Stimulated activated effector memory CD8-positive, alpha-beta T cell treated with anti-CD3 and anti-CD28 coated beads, Interleukin-12 subunit alpha, Interleukin-12 subunit beta, amount 100 ng/mL, for 72 hours (primary cell): ENCODE measurements around the gene NLRC4.
"Not testable (repeated sequence)": the region's sequence is repeated elsewhere in the genome, so short reads cannot be mapped to it uniquely, and the experiment has no call there.

ENCODE experiments used
- ATAC-seq: fragments of 150-1000 bp; cut with Tn5 transposase; 2 replicates; pipeline ENCODE4 v1.10.0; 2021
- DNase-seq, 2 donors: peaks; one replicate each; pipeline ENCODE4 v3.0.0; 2021 to 2022; ENCODE audit warnings: low spot score in 2 of 2
- H3K27ac Mint-ChIP-seq: one replicate; pipeline ENCODE4 v1.8.0; 2022; ENCODE audit warnings: mild to moderate bottlenecking, mixed read lengths
- H3K36me3 Mint-ChIP-seq: one replicate; pipeline ENCODE4 v1.8.0; 2022; ENCODE audit warnings: mild to moderate bottlenecking, mixed read lengths
- H3K4me1 Mint-ChIP-seq: one replicate; pipeline ENCODE4 v1.8.0; 2022; ENCODE audit warnings: mixed read lengths
- H3K4me3 Mint-ChIP-seq: one replicate; pipeline ENCODE4 v1.8.0; 2022; ENCODE audit warnings: mild to moderate bottlenecking, mixed read lengths
- H3K9me3 Mint-ChIP-seq: one replicate; pipeline ENCODE4 v1.8.0; 2022; ENCODE audit warnings: mixed read lengths

Gene NLRC4

DNA sequence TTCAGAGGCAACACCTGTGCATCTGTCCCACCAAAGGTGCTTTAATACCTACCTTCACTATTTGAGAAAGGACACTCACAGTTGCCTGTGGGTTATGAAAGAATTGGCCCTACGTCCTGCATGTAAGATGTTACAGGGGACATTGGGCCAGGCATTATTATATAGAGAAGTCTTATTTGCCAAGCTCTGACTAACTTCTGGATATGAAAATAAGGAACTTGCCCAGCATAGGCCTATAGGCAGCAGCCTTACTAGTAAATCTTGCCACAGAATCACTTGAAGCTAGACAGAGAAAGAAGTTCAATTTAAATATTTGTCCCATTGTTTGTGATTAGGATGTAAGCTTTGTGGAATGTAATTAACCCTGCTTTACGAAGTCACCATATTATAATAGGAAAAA is 41.7 kb downstream of the NLRC4 start:
- H3K36me3 Mint-ChIP-seq, result peaks cover 51% of the 10 kb centered on the region
- no peak for ATAC-seq
- H3K9me3 Mint-ChIP-seq, result no peaks in the 10 kb centered on the region
- no peaks in the 10 kb centered on the region for H3K4me1 Mint-ChIP-seq
- H3K4me3 Mint-ChIP-seq, result no peak overlapping the region
- H3K27ac Mint-ChIP-seq, result no peak overlapping the region
- no peak for DNase-seq

GRCh38 chr2:32220445-32220844 is 44.2 kb downstream of the NLRC4 start:
- Mint-ChIP-seq H3K27ac (no peak overlapping the region), H3K4me3 (no peak overlapping the region), H3K9me3 (no peaks in the 10 kb centered on the region), H3K4me1 (no peaks in the 10 kb centered on the region), H3K36me3 (peaks cover 68% of the 10 kb centered on the region)
- DNase-seq, result no peak
- no peak for ATAC-seq

- H3K4me1 Mint-ChIP-seq, result peaks cover 6% of the 10 kb centered on the region
- no peak overlapping the region for H3K4me3 Mint-ChIP-seq
- no peak for ATAC-seq
- no peak for DNase-seq
- peaks cover 81% of the 10 kb centered on the region for H3K36me3 Mint-ChIP-seq
- H3K27ac Mint-ChIP-seq, result no peak overlapping the region
- H3K9me3 Mint-ChIP-seq, result no peaks in the 10 kb centered on the region
These were observed 52.4 kb downstream of the NLRC4 start for GRCh38 chr2:32212295-32212694.

DNA sequence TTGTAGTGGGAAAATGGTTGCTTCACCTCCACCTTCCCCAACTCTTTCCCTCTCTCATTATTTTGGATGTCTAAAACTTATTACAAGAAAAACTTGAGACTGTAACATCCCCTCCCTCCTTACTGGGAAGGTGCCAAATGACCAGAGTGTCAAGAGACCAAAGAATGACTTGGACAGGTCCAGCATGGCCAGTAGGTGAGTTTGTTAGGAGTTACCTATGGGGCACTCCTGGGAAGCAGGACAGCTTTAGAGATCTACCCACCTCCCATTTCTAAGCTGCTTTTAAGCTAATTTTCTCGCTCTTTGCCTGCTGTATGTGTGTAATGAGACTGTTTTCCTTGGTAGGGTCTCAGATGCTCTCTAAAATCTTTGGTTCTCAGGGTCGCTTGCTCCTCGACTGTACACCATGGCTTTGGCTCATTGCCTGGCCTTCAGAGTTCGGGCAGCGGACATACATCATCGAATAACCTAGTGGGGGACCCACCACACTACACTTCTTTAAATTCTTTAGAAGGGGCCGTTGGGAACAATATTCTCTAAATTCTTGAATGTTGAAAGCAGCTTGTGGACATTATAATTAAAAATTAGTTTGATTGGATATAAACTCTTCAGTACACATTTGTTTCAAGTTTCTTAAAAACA is 53.8 kb downstream of the NLRC4 start:
- Mint-ChIP-seq H3K27ac (no peak overlapping the region), H3K4me1 (peaks cover 6% of the 10 kb centered on the region), H3K9me3 (no peaks in the 10 kb centered on the region), H3K4me3 (no peak overlapping the region), H3K36me3 (peaks cover 79% of the 10 kb centered on the region)
- DNase-seq, result no peak
- ATAC-seq, result no peak

GRCh38 chr2:32203428-32203827 is 61.3 kb downstream of the NLRC4 start:
- DNase-seq, H3K4me3 Mint-ChIP-seq, H3K27ac Mint-ChIP-seq, H3K4me1 Mint-ChIP-seq, H3K9me3 Mint-ChIP-seq, ATAC-seq: not testable (repeated sequence)
- peaks cover 90% of the 10 kb centered on the region for H3K36me3 Mint-ChIP-seq

GRCh38 chr2:32200814-32201213 is 63.9 kb downstream of the NLRC4 start:
- Mint-ChIP-seq H3K27ac (no peak overlapping the region), H3K36me3 (peaks cover 90% of the 10 kb centered on the region), H3K4me3 (no peak overlapping the region), H3K9me3 (no peaks in the 10 kb centered on the region), H3K4me1 (peaks cover 10% of the 10 kb centered on the region)
- no peak for DNase-seq
- ATAC-seq, result no peak

GRCh38 chr2:32192418-32192817 is 72.3 kb downstream of the NLRC4 start:
- ATAC-seq (peak; percentile 32), DNase-seq (no peak)
- Mint-ChIP-seq H3K9me3 (no peaks in the 10 kb centered on the region), H3K27ac (no peak overlapping the region), H3K36me3 (peaks cover 59% of the 10 kb centered on the region), H3K4me1 (peaks cover 25% of the 10 kb centered on the region), H3K4me3 (no peak overlapping the region)

- no peaks in the 10 kb centered on the region for H3K9me3 Mint-ChIP-seq
- H3K27ac Mint-ChIP-seq, result no peak overlapping the region
- ATAC-seq (no peak), DNase-seq (no peak)
- H3K4me3 Mint-ChIP-seq, result no peak overlapping the region
- peaks cover 25% of the 10 kb centered on the region for H3K4me1 Mint-ChIP-seq
- peaks cover 72% of the 10 kb centered on the region for H3K36me3 Mint-ChIP-seq
These were observed 75.7 kb downstream of the NLRC4 start for GRCh38 chr2:32189011-32189410.

- no peak for ATAC-seq
- peaks cover 76% of the 10 kb centered on the region for H3K36me3 Mint-ChIP-seq
- H3K4me1 Mint-ChIP-seq, result peaks cover under 1% of the 10 kb centered on the region
- no peak overlapping the region for H3K27ac Mint-ChIP-seq
- no peaks in the 10 kb centered on the region for H3K9me3 Mint-ChIP-seq
- DNase-seq, result no peak
- no peak overlapping the region for H3K4me3 Mint-ChIP-seq
These were observed 82.0 kb downstream of the NLRC4 start for GRCh38 chr2:32182667-32183066.
